Colon (tissue), 2 donors: Measurements from ENCODE around the gene TPM2.

Experiments used
- FAIRE-seq: peaks from 2 replicates; lab custom pipeline; 2012; peaks lifted over from hg19 to GRCh38; lab: Jason Lieb, UNC
- donor health status: control.
- donor health status: control.

The TPM2 gene

DNA sequence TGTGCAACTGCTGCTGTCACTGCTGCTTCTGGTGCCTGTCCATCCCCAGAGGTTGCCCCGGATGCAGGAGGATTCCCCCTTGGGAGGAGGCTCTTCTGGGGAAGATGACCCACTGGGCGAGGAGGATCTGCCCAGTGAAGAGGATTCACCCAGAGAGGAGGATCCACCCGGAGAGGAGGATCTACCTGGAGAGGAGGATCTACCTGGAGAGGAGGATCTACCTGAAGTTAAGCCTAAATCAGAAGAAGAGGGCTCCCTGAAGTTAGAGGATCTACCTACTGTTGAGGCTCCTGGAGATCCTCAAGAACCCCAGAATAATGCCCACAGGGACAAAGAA, 15.7 kb downstream of the TPM2 start:
- FAIRE-seq: no peak

DNA sequence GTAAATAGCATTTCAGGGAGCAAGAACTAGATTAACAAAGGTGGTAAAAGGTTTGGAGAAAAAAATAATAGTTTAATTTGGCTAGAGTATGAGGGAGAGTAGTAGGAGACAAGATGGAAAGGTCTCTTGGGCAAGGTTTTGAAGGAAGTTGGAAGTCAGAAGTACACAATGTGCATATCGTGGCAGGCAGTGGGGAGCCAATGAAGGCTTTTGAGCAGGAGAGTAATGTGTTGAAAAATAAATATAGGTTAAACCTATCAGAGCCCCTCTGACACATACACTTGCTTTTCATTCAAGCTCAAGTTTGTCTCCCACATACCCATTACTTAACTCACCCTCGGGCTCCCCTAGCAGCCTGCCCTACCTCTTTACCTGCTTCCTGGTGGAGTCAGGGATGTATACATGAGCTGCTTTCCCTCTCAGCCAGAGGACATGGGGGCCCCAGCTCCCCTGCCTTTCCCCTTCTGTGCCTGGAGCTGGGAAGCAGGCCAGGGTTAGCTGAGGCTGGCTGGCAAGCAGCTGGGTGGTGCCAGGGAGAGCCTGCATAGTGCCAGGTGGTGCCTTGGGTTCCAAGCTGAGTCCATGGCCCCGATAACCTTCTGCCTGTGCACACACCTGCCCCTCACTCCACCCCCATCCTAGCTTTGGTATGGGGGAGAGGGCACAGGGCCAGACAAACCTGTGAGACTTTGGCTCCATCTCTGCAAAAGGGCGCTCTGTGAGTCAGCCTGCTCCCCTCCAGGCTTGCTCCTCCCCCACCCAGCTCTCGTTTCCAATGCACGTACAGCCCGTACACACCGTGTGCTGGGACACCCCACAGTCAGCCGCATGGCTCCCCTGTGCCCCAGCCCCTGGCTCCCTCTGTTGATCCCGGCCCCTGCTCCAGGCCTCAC, 16.3 kb downstream of the TPM2 start, which contains the start of gene CA9:
CA9 (plus strand) TSS at position 797 of the 893 bp plus-strand sequence; CDS start at position 829, 32 bp downstream.
- FAIRE-seq: no peak

DNA sequence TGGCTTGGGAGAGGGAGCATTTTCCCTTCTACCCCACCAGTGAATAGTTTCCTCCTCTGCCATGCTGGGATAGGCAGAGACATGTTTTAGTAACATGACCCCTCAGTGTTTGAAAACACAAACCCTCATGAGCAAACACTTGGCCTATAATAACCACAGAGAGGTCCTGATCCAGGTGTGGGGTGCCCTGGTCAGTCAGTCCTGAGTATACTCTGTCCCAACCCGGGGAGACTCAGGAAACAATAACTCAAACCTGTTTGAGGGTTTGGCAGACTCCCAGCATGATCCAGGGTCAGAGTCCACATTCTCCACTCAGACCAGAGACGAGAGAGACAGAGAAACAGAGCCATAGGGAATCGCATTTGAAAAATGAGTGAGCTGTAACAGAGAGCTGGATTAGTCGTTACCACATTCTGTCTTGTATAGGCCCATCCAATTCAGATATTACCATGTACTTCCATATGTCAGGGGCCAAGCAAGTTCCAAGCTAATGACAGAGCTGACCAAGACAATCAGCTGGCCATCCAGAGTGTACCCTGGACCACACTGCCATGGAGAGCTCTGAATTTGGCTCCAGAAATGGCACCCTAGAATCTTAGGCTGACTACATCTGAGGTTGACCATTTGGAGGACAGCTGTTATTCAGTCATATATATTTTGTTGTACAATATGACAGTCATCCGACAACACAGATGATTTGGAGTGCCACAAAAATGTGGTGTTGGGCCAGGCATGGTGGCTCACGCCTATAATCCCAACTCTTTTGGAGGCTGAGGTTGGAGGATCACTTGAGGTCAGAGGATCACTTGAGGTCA, 20.2 kb downstream of the TPM2 start:
- no peak for FAIRE-seq

DNA sequence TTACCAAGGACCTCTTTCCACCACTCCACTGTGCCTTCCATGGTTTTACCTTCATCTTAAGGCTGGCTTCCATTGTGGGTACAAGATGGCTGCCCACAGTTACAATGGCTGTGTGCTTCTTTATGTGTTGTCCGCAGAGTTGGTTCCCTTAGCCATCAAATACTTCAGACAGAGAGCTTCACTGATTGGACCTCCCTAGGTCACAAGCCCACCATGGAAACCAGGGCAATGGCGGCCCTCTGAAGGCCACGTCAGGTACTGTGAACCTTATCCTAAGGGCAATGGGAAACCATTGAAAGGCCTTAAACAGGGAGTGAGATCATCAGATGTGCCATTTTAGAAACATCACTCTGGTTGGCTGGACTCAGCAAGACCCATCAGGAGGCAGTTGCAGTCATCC, 21.8 kb downstream of the TPM2 start:
- FAIRE-seq: no peak

DNA sequence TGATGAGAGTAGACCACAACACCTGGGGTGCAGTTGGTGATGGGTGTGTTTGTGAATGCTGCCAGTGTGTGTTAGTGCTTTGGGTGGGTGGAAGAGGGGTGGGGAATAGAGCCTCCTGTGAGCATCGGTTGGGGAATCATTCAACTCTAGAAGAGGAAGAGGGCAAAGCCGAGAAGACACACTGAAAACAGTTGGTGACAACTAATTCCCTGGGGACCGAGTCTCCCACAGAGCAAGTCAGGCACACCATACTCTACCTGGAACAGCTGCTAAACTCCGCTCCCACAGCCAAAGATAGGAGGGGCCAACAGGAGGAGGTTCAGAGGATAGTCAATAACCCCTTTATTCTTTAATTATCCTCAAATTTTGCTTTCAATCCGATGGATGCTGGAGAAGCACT, 23.2 kb downstream of the TPM2 start:
- no peak for FAIRE-seq

DNA sequence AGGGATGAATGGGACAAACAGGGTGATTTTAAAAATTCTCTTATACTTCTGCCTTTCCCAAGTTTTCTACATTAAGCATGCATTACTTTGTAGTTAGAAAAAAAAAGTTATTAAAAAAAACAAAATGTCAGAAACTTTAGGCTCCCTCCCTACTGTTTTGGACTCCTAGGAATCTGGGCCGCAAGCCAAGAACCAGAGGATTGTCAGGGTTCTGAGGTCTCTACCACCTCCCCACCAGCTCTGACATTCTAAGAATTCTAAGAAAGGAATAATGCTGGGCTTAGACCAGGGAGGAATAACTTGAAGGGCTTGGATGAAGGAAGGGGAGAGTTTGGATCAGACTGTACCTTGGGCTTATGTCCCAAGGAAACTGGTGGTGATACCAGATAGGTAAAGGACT, 23.7 kb downstream of the TPM2 start:
- FAIRE-seq: no peak

DNA sequence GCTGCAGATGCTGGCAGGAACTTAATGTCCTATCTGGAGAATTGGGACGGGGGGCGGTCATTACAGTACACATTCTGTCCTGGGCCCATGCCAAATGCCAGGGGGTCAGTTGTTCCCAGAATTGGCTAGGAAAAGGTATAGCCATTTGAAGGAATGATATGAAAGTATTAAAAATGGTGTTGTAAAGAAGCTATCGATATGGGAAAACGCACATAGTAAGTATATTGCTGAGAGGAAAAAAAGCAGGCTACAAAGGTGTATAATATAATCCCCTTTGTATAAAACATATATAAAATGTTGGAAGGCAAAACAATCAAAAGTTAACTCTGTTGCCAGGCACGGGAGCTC, 24.3 kb downstream of the TPM2 start:
- no peak for FAIRE-seq

DNA sequence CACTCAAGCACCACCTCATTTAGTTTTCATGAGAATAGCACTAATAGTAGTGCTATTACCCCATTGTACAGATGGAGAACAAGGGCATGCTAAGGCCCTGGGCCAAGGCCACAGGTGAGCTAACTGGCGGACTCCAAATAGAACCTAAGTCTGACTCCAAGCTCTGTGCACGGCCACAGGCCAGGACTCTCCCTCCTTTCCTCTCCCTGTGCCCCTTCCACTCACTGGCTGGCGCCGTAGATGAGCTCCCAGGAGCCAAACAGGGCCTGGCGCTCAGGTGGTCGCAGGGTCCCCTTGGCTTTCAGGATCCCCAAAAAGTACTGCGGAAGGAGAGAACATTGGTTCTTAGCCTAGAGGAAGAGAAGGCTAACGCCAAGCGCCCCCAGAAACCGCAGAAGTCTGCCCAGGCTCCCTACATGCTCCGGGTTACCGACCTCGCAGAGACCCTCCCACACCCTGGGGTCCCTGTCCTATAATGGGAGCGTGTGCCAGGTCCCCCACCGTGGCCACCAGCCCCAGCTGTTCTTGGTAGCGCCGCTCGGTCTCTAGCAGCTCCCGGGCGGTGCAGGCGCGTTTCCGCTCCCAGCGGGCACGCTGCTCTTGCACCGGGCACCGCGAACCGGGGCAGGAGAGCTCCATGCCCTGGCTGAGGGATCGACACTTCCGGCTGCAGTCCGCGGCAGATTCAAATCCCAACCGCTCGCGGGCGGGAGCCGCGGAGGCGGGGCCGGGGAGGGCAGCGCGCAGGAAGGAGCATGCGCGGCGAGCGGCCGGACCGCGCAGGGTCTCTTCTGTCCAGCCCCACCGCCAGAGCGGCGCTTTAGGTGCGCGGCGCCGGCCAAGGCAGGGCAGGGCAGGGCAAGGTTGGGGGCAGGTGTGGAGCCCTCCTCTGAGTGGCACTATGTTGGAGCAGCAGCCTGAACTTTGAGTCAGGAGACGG, 24.9 kb downstream of the TPM2 start, which contains the start of gene ARHGEF39:
ARHGEF39 (minus strand) TSS at position 665 of the 940 bp plus-strand sequence; CDS start at position 639, 26 bp downstream.
- no peak for FAIRE-seq

DNA sequence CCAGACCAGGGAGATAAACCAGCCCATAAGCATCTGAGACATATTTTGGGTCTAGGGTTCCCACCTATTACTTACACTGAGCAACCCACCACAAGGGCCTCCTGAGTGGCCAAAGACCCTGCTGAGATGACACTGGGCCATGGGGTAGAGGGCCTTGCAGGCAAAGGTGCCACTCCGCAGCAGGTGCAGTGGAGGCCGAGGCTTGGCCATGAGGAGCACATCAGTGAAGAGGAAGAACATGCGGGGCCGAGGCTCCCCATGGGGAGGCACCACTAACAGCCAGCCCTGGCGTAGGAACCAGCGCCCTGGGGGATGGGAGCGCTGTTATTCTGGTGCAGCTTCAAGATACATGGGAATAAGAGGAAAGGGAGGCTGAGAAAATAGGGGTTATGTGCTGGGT, 27.3 kb downstream of the TPM2 start:
- no peak for FAIRE-seq

DNA sequence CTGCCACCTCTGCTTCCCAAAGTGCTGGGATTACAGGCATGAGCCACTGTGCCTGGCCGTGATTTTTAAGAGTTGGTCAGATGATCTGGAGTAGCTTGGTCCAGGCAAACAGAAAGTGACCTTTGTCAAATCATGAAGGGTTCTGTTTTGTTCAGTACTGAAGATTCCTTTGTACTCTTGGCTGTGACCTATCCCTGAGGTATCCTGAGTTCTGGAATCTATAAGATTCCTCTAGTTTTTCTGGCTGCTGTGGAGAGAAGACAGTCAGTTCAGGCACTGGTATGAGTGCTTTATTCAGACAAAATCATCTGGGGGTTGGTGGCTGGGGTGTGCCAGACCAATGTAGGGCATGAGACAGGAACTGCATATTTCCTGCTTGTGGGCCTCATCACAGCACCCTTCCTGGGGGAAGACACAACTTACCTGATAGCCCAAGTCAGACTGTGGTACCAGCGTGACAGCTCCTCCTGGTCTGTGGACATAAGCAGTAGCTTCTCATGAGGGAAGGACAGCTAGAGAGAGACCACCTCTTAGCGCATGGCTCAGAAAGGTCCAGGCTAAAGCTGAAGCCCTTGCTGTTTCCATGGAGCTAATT, 27.9 kb downstream of the TPM2 start:
- FAIRE-seq: no peak

DNA sequence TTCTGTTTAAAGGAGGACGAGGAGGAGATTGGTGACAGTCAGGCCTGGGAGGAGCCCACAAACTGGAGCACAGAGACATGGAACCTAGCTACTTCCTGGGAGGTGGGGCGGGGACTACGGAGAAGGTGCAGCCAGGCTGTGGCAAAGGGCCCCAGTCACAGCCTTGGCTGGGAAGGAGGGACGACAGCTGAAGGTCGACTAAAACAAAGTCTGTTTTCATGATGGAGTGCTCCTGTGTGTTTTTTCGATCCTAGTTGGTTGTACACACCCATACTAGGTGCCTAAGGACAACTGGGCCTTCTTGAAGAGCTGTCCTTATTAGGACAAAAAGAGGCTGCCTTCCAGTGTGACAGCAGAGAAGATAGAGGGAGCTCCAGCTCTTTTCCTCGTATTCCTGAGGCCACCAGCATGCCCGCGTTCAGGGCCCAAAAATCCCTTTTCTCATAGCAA, 28.7 kb downstream of the TPM2 start:
- FAIRE-seq: no peak

DNA sequence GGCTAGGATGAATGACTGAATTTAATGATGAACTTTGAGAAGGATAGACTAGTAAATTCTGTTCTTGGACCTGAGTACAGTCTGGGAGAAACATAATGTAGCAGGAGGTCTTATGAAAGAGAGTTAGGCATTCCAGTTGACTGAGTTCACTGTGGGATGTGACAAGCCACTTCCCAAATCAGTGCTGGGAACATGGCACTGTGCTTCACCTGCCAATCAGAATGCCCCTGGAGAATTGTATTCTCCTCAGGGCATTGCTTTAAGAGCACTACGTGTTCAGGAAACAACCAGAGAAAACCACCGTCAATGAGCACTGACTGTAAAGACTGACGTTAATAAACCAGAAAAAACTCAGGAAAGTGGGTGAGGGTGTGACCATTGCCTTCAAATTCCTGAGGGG, 30.4 kb downstream of the TPM2 start:
- no peak for FAIRE-seq

DNA sequence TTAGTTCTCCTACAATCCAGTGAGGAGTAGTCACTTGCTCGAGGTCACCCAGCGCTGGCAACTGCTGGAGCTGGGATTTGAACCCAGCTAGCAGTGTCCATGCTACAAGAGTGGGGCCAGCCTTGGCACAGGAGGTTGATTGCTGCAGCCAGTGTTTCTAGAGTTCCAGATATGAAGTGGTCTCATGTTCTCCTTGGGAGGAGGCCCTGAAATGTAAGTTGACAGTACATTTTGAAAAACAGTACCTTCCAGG, 30.8 kb downstream of the TPM2 start:
- FAIRE-seq: no peak

DNA sequence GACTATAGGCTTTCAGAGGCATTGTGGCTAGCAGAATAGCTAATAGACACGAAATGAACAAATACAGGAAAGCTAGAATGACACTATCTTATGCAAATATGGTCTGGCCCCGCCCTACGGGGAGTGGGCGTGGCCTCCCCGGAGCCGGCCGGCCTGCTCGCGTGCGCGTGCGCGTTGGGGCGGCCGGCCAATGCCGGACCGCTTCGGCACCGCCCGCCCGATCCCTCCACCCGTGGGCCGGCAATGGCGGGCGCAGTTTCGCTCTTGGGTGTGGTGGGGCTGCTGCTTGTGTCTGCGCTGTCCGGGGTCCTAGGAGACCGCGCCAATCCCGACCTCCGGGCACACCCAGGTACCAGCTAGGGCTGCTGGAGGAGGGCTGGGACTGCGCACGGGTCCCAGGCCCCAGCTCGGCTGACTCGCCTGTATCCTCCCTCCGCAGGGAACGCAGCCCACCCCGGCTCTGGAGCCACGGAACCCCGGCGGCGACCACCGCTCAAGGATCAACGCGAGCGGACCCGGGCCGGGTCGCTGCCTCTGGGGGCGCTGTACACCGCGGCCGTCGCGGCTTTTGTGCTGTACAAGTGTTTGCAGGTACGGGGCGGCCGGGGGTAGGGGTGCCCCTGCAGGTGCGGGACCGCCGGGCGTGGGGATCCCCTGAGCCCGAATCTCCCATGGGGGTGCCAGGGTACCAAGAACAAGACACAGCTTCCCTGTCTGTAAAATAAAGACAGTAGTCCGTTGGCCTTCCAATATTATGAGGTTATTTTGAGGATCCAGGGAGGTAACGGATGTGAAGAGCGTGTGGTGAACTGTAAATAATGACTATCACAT, 31.4 kb downstream of the TPM2 start, which contains the start of gene CCDC107:
CCDC107 (plus strand) TSS at position 156 of the 831 bp plus-strand sequence; CDS start at position 244, 88 bp downstream.
- no peak for FAIRE-seq

DNA sequence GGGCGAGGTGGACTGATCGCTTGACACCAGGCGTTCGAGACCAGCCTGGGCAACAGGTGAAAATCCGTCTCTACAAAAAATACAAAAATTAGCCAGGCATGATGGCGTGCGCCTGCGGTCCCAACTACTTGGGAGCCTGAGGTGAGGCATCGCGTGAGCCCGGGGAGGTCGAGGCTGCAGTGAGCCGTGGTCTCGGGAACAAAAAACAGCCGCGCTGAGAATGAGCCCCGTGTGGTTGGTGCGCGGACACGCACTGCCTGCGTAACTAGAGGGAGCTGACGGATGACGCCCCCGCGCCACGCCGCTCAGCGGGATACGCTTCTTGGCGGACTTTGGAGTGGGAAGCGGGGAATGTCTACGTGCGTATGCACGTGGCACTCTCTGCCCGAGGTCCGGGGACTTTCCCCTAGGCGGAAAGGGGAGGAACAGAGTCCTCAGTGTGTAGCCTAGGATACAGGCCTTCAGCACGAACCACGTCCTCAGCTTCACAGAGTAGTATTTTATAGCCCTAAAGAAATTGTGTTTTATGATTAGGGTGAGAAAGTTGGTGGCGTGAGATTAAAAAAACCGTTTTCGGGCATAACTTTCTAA, 32.1 kb downstream of the TPM2 start, which contains the start of gene RMRP:
RMRP (minus strand) TSS at position 474 of the 591 bp plus-strand sequence.
- FAIRE-seq: no peak

DNA sequence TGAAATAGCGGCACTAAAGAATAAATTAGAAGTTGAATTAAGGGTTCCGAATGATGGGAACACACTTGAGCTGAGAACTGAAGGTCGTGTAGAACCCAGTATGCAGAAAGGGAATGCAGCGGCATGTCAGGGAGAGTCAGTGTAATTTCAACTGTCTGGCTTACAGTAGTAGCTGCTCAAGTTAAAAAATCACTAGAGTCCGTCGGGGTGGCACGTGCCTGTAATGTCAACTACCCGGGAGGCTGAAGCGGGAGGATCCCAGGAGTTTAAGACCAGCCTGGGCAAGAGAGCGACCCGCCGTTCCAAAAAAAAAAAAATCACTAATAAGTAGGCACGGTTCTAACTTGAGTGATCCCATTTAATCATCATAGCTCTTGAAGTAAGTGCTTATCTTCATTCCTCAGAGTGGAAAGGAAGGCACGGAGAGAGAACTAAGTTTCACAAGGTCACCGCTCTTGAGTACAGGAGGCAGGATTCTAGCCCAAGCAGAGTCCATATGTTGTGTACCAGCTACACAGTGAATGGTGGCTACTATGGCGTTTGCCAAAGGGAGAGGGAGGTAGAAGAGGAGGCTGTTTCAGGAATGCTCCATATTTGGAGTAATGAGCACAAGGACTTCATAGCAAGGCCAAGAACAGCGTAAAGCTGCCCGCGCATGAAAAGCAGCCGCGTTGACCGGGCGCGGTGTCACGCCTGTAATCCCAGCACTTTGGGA, 32.7 kb downstream of the TPM2 start:
- no peak for FAIRE-seq

DNA sequence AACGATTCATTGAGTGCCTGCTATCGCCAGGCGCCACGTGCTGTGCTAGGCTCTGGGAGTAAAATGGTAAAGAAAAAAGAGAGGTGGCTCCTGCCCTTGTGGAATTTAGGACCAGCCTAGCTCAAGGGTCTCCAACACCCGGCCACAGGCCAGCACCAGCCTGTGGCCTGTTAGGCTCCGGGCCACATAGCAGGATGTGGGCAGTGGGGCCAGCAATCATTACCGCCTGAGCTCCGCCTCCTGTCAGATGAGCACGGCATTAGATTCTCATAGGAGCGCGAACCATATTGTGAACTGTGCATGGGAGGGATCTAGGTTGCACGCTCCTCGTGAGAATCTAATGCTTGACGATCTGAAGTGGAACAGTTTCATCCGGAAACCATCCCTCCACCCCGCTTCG, 33.4 kb downstream of the TPM2 start:
- no peak for FAIRE-seq

DNA sequence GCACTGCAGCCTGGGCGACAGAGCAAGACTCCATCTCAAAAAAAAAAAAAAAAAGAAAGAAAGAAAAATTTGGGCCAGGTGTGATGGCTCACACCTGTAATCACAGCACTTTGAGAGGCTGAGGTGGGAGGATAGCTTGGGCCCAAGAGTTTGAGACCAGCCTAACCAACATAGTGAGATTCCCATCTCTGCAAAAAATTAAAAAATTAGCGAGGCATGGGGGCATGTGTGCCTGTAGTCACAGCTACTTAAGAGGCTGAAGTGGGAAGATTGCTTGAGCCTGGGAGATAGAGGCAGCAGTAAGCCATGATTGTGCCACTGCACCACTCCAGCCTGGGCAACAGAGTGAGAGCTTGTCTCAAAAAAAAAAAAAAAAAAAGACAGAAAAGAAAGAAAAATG, 36.1 kb downstream of the TPM2 start:
- no peak for FAIRE-seq

DNA sequence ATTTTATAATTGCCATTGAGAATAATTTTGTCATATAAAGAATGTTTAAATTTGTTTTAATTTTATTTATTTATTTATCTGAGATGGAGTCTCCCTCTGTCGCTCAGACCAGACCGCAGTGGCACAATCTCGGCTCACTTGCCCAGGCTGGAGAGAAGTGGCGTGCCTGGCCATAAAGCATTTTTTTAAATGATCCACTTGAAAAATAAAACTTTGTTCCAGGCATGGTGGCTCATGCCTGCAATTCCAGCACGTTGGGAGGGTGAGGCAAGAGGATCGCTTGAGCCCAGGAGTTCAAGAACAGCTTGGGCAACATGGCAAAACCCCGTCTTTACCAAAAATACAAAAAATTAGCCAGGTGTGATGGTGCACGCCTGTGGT, 36.9 kb downstream of the TPM2 start:
- FAIRE-seq: no peak
